CD14-positive monocyte (primary cell): Measurements from ENCODE around the gene ACAP1. TPM values are rescaled to one million over a fixed set of nuclear protein-coding genes. Genes with fewer than 3 reads are reported as not detected.

ENCODE experiments used
- DNase-seq, 3 donors: peaks; one replicate each; pipeline ENCODE4 v3.0.0-alpha.2; 2011 to 2022
- H2AFZ ChIP-seq: 2 replicates; pipeline ENCODE4 v1.6.0; 2012; ENCODE audit warnings: mild to moderate bottlenecking, low read depth, low read length, inconsistent platforms; ENCODE audit not compliant: insufficient read depth, poor library complexity, severe bottlenecking
- H3K27ac ChIP-seq, 2 donors: 1 replicate in 1 of 2; 2 replicates in 1 of 2; pipeline ENCODE4 v1.5.1; 2012 to 2013; ENCODE audit warnings: low read length in 2 of 2, control low read depth in 1 of 2, inconsistent platforms in 1 of 2, low read depth in 1 of 2, mild to moderate bottlenecking in 1 of 2
- H3K27me3 ChIP-seq, 2 donors: one replicate each; pipeline versions ENCODE4 v1.6.0 to v1.6.1; 2011 to 2013; ENCODE audit warnings: low read length in 2 of 2; ENCODE audit not compliant: control insufficient read depth in 2 of 2, insufficient read depth in 2 of 2
- H3K36me3 ChIP-seq, 2 donors: replicated peaks in 1 of 2; 1 replicate in 1 of 2; 2 replicates in 1 of 2; pipeline versions ENCODE4 v1.5.1 to v1.6.1; 2012 to 2013; ENCODE audit warnings: low read length in 2 of 2, control low read depth in 1 of 2, inconsistent platforms in 1 of 2, mild to moderate bottlenecking in 1 of 2; ENCODE audit not compliant: insufficient read depth in 2 of 2, control insufficient read depth in 1 of 2
- H3K4me1 ChIP-seq, 2 donors: 1 replicate in 1 of 2; 2 replicates in 1 of 2; pipeline versions ENCODE4 v1.5.1 to v1.6.1; 2012 to 2013; ENCODE audit warnings: low read length in 2 of 2, control low read depth in 1 of 2, inconsistent platforms in 1 of 2, mild to moderate bottlenecking in 1 of 2, moderate library complexity in 1 of 2; ENCODE audit not compliant: insufficient read depth in 2 of 2, control insufficient read depth in 1 of 2
- H3K4me2 ChIP-seq: replicated peaks from 2 replicates; pipeline ENCODE3; 2012; ENCODE audit warnings: low read length, moderate library complexity, mild to moderate bottlenecking; ENCODE audit not compliant: poor library complexity, severe bottlenecking; ENCODE audit errors: extremely low read depth
- H3K4me3 ChIP-seq, 3 experiments: fragments of 200-600 bp in 1 of 3; sonication (generic) in 1 of 3; replicated peaks in 1 of 3; 1 replicate in 2 of 3; 2 replicates in 1 of 3; pipeline ENCODE4 v1.5.1; 2011 to 2013; ENCODE audit warnings: low read length in 3 of 3, mild to moderate bottlenecking in 3 of 3, control low read depth in 2 of 3, low read depth in 2 of 3, inconsistent platforms in 1 of 3, moderate library complexity in 1 of 3
- H3K79me2 ChIP-seq: 2 replicates; pipeline ENCODE4 v1.6.0; 2012; ENCODE audit warnings: mild to moderate bottlenecking, control low read depth, inconsistent platforms, low read length, moderate library complexity; ENCODE audit not compliant: insufficient read depth
- H3K9ac ChIP-seq: 2 replicates; pipeline ENCODE4 v1.6.0; 2017; ENCODE audit warnings: low read length, mild to moderate bottlenecking; ENCODE audit not compliant: insufficient read depth, poor library complexity, severe bottlenecking
- H3K9me3 ChIP-seq, 2 donors: replicated peaks in 1 of 2; 1 replicate in 1 of 2; 2 replicates in 1 of 2; pipeline versions ENCODE4 v1.5.1 to v1.6.1; 2012 to 2013; ENCODE audit warnings: low read length in 2 of 2, control low read depth in 1 of 2; ENCODE audit not compliant: control insufficient read depth in 1 of 2, insufficient read depth in 1 of 2
- H4K20me1 ChIP-seq: 2 replicates; pipeline ENCODE4 v1.6.0; 2012; ENCODE audit warnings: mild to moderate bottlenecking, low read length, control low read depth, moderate library complexity; ENCODE audit not compliant: insufficient read depth
- H3K27ac Mint-ChIP-seq, 7 donors: one replicate each; pipeline ENCODE4 v1.8.0; 2020; ENCODE audit warnings: mild to moderate bottlenecking in 7 of 7, mixed read lengths in 7 of 7, moderate library complexity in 6 of 7, inconsistent platforms in 2 of 7
- H3K27me3 Mint-ChIP-seq, 3 donors: one replicate each; pipeline ENCODE4 v1.8.0; 2021 to 2022; ENCODE audit warnings: low read depth in 3 of 3, mild to moderate bottlenecking in 3 of 3, mixed read lengths in 3 of 3, moderate library complexity in 3 of 3, inconsistent platforms in 1 of 3
- H3K36me3 Mint-ChIP-seq, 2 donors: one replicate each; pipeline ENCODE4 v1.8.0; 2020; ENCODE audit warnings: mixed read lengths in 2 of 2, inconsistent platforms in 1 of 2, mild to moderate bottlenecking in 1 of 2
- H3K4me1 Mint-ChIP-seq: one replicate; pipeline ENCODE4 v1.8.0; 2020; ENCODE audit warnings: mild to moderate bottlenecking, mixed read lengths
- H3K4me3 Mint-ChIP-seq, 2 donors: one replicate each; pipeline ENCODE4 v1.8.0; 2020; ENCODE audit warnings: mild to moderate bottlenecking in 2 of 2, mixed read lengths in 2 of 2, moderate library complexity in 1 of 2
- H3K9me3 Mint-ChIP-seq, 7 donors: one replicate each; pipeline ENCODE4 v1.8.0; 2020 to 2022; ENCODE audit warnings: mixed read lengths in 7 of 7, mild to moderate bottlenecking in 6 of 7, moderate library complexity in 6 of 7, inconsistent platforms in 2 of 7
- CTCF ChIP-seq: fragments of 200-600 bp; IDR thresholded peaks from one replicate; pipeline ENCODE4 v1.8.0; 2022; ENCODE audit warnings: antibody characterized with exemption, mild to moderate bottlenecking
- WGBS: methylation state at CpG from one replicate; pipeline ENCODE4 v1.1.5; 2013; ENCODE audit warnings: missing lambda C conversion rate; ENCODE audit not compliant: insufficient coverage; 5-methylcytosine and 5-hydroxymethylcytosine counted together
- intact Hi-C, 2 donors: fragments of 100-400 bp; cut with micrococcal nuclease; formaldehyde crosslinking; loops; one replicate each; pipeline versions ENCODE4 v1.15.0 to v1.15.1; 2023
- polyA plus RNA-seq, 3 donors: library from polyadenylated mRNA; depleted of rRNA in 1 of 3; unstranded in 2 of 3; stranded (reverse) in 1 of 3; fragments of 300-500 nt in 2 of 3; fragments of >200 nt in 1 of 3; fragmentation: Illumina TruSeq in 2 of 3; gene quantifications; 1 replicate in 2 of 3; 2 replicates in 1 of 3; pipeline ENCODE4 v1.2.3, GENCODE V29; 2012 to 2021

ACAP1 gene
- polyA plus RNA-seq, 3 donors: 32.1 to 68.5 (median 40.5) TPM

GRCh38 chr17:7293816-7294613, 42.3 kb upstream of the ACAP1 start:
- Histone ChIP-seq H3K36me3 (no peaks in the 10 kb centered on the region), H3K4me3 (peak overlapping the region in 1 of 3 experiments; percentile 44), H3K4me2 (peak overlapping the region; percentile 56), H4K20me1 (no peaks in the 10 kb centered on the region), H3K27me3 (peaks cover 35 to 56% of the 10 kb centered on the region in 2 donors), H3K9me3 (peaks cover 0 to 13% of the 10 kb centered on the region in 2 donors), H3K4me1 (peaks cover 21 to 32% of the 10 kb centered on the region in 2 donors), H2AFZ (peak overlapping the region; percentile 50), H3K27ac (no peak overlapping the region), H3K79me2 (no peaks in the 10 kb centered on the region), H3K9ac (peak overlapping the region; percentile 8)
- no peak for DNase-seq
- Mint-ChIP-seq H3K27me3 (peaks cover 67 to 84% (median 70%) of the 10 kb centered on the region in 3 donors), H3K4me1 (peaks cover 24% of the 10 kb centered on the region), H3K4me3 (peak overlapping the region; percentile 27 to 82), H3K9me3 (peaks cover 0 to 23% (median 12%) of the 10 kb centered on the region in 7 donors), H3K36me3 (peaks cover 0 to 6% of the 10 kb centered on the region in 2 donors), H3K27ac (no peak overlapping the region)
- intact Hi-C loops: loop anchor here in 1 of 2 donors (5.0 kb wide), 1 partner anchor 252 kb away; the partner anchor contains the start of gene SLC16A11
- TF ChIP-seq CTCF: no peak
- 3% methylated on average over 74 of the region's 75 CpGs for WGBS

GRCh38 chr17:7294614-7295153, 41.6 kb upstream of the ACAP1 start, which contains the start of gene YBX2:
TSS of gene YBX2 (minus strand) at chr17:7294639. CDS start at chr17:7294500, 139 bp downstream.
- H3K4me1 Mint-ChIP-seq: peaks cover 24% of the 10 kb centered on the region
- no peak for TF ChIP-seq CTCF
- Histone ChIP-seq H3K4me1 (peaks cover 21 to 32% of the 10 kb centered on the region in 2 donors), H3K79me2 (no peaks in the 10 kb centered on the region), H2AFZ (peak within 1 kb of the TSS; percentile 50), H3K9me3 (peaks cover 0 to 13% of the 10 kb centered on the region in 2 donors), H4K20me1 (no peaks in the 10 kb centered on the region), H3K27me3 (peaks cover 35 to 56% of the 10 kb centered on the region in 2 donors), H3K36me3 (no peaks in the 10 kb centered on the region), H3K27ac (no peak within 1 kb of the TSS), H3K4me2 (peak within 1 kb of the TSS; percentile 56), H3K9ac (peak within 1 kb of the TSS; percentile 8), H3K4me3 (peak within 1 kb of the TSS in 1 of 3 experiments; percentile 44)
- H3K9me3 Mint-ChIP-seq: peaks cover 0 to 23% (median 12%) of the 10 kb centered on the region in 7 donors
- H3K27me3 Mint-ChIP-seq: peaks cover 65 to 87% (median 71%) of the 10 kb centered on the region in 3 donors
- peaks cover 0 to 6% of the 10 kb centered on the region in 2 donors for H3K36me3 Mint-ChIP-seq
- intact Hi-C loops: loop anchor here (5.0 kb wide), 2 partner anchors 72 to 252 kb away; partner anchors contain the start of gene SLC16A11 (in 1 of the 2)
- H3K4me3 Mint-ChIP-seq: peak within 1 kb of the TSS; percentile 39 to 89
- DNase-seq: peak in 2 of 3 donors; percentile 8 to 42
- H3K27ac Mint-ChIP-seq: peak within 1 kb of the TSS in 1 of 7 donors; percentile 46
- WGBS: 2% methylated on average over 56 of the region's 57 CpGs
